22Rv1 (cell line): ENCODE results near the gene FGF11.

Source experiments
- CTCF ChIP-seq: fragments of 450-650 bp; IDR thresholded peaks from 2 replicates; pipeline ENCODE4 v1.5.1; 2017; ENCODE audit warnings: mild to moderate bottlenecking
- ZFX ChIP-seq: fragments of 450-650 bp; IDR thresholded peaks from 2 replicates; pipeline ENCODE4 v1.6.1; 2017; ENCODE audit warnings: antibody characterized with exemption, borderline replicate concordance

- TF ChIP-seq CTCF (no peak), ZFX (no peak)
These were observed 18.1 kb upstream of the FGF11 start for GRCh38 chr17:7421186-7421585.
